SKM-1 treated with dmso at 0.1 percent for 144 hours (cell line): ENCODE data around the gene TSPAN9.

ENCODE experiments used
- DNase-seq: peaks from one replicate; lab custom pipeline; 2025; ENCODE audit not compliant: unreplicated experiment; lab: John Stamatoyannopoulos, UW

TSPAN9 gene

GRCh38 chr12:3138941-3139511 lies 61.8 kb downstream of the TSPAN9 start:
- DNase-seq = no peak

- DNase-seq = no peak
These were observed 62.6 kb downstream of the TSPAN9 start for GRCh38 chr12:3139760-3140159.

DNA sequence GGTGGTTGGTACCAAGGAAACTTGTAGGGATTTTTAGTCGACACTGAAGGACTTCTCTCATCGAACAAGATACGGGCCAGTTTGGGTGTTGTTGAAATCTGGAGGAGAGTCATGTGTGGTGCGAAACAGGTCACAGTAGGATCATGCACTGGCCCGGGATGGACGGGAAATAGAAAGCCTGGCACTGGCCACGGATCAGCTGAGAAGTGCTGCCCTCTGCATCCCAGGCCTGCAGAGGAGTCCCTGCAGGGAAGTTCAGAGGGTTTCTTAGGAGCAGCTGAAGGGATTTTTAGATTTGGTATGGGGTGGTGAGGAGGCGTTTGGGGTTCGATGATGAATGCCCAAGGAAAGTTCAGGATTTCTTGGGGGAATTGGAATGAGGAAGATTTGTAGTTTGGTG lies 63.1 kb downstream of the TSPAN9 start:
- no peak for DNase-seq

DNA sequence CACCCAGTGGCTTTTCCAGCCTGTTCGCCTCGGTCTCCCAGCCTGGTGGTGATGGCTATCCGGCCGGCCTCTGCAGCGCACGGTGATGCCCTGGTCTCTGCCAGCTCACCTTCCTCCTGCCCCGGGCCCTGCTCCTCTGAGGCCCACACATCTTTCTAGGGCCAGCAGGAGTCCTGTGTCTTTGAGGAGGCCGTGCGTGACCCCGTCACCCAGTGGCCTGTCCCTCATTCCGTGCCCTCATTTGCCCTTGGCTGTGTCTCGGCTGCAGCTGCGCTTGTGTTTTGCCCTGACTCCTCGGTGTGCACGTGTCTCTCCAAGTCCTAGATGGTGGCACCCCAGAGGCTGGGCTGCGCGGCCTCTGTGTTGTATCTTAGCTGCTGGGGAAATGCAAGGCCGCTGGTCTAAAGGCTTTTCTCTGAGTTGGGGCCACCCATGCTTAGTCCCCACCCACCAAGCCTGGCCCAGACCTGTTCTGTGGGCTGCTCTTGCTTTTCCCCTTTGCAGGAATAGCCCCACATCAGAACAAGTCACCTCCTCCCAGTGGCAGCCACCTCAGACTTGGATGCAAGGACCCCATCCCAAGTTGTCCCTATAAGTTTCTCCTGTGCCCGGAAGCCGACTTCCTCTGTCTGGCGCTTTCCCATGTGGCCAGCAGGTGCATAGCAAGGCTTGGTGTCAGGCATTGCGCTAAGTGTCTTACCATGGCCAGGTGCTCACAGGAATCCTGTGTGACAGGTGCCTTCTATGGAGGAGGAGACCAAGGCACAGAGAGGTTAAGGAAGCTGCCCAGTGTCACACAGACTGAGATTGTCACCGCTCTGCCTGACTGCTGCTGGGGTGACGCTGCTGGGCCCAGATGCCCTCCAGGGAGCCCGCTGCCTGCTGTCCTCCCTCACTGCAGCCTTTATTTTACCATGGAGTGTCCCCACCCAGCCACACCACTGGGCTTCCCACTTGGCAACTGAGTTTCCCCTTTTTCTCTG lies 64.5 kb downstream of the TSPAN9 start:
- DNase-seq = no peak

DNA sequence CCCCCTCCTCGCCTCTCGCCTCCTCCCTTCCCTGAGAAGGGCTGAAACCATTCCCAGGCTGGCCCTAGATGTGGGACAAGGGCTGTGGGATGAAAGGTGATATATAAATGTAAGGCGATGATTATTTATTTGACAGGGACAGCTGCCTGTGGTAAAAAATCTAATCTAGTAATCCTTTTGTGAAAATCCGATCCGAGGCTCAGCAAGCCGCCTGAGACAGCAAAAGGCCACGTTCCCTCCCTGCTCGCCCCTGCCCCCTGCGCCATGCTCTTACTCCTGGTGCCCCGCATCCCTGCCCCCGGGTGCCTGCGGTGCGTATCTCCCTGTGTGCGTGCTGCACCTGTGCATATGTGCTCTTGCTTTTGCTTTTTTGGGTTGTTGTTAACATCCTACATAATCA lies 65.2 kb downstream of the TSPAN9 start:
- DNase-seq = no peak

GRCh38 chr12:3144495-3144894 lies 67.3 kb downstream of the TSPAN9 start:
- no peak for DNase-seq

GRCh38 chr12:3145033-3145432 lies 67.9 kb downstream of the TSPAN9 start:
- no peak for DNase-seq

GRCh38 chr12:3145546-3146310 lies 68.5 kb downstream of the TSPAN9 start:
- no peak for DNase-seq

DNA sequence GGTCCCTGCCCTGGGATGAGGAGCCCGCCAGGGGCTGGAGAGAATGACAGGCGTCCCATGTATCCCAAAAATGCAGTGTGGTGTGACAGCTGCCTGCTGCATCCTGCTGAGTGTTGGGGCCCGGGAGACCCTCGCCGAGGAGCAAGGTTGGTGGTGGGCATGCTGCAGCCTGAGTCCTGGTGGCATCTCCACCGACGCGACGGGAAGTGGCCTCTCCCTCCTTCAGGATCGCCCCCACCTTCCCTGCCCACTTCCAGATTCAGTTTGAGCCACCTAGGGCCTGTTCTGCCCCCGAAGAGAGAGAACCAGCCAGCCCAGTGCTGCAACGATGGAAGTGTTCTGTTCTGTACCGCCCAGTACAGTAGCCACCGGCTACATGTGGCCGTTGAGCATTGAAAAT lies 70.1 kb downstream of the TSPAN9 start:
- no peak for DNase-seq

GRCh38 chr12:3148366-3149000 lies 71.3 kb downstream of the TSPAN9 start:
- DNase-seq = no peak

DNA sequence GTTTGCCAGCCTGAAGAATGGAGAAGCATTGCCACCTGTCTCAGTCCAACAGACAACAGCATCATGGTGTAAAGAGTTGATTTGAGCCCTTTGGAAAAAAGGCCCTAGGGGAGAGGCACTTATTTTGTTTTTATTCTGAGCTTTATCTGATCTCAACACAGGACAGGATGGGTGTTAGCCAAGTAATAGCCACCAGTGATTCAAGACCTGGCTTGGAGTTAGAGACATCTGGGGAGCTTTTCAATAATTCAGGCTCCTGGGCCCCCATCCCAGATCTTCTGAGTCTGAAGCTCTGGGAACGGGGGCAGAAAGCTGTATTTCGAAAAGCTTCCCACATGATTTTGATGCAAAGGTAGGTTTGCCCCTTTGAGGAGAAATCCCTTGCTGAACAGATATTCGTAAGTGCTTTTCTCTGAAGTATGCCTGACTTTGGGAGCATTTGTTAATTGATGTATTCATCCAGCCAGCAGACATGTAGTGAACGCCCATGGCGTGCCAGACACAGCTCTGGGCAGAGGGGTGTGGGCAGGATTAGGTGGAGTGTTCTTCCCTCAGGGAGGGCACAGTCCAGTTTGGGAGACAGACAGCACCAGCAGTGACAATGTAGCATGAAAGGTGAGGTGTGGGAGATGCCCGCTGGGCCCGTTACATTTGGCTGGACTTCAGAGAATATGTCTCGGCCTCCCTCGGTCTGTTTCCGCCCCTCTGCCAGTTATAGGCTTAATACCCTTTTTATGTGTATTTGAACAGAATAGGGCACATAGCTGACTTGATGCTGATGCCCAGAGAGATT lies 72.5 kb downstream of the TSPAN9 start:
- no peak for DNase-seq

GRCh38 chr12:3150308-3150670 lies 73.1 kb downstream of the TSPAN9 start:
- DNase-seq = no peak

DNA sequence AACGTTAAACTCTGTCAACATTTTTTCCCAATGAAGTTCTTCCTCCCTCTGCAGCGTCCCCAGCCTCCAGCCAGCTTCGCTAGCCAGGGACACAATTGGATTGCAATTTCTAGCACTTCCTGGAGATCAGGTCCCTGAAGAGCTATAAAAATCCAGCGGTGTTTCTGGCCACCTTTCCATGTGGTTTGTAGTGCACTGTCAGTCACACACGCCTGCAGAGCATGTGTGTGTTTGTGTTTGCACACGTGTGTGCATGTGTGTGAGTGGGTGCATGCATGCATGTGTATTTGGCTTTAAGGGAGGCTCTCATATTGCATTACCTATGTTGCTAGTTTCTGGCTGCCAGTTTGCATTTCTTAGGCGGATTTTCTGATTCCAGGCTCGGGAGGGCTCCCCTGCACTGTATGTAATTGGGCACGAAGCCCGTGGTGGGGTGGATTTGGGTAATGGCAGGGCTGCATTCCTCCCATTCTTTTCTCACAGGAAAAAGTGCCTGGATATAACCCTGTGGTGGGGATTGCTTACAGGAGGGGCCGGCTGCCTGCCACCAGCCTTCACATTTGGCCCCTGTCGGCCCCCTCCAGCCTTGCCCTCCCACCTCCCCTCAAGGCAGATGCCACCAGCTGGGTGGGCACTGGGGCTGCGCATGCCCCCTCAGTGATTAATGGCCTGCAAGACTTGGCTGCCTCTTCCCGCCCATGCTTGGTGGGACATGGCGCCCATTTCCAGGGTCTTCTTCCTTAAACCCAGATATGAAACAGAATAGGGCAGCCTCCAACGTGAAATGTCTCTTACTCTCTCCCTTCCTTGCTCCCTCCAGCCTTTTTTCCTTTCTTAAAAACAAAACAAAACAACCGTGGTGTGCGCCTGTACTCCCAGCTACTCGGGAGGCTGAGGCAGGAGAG lies 74.0 kb downstream of the TSPAN9 start:
- DNase-seq = no peak

GRCh38 chr12:3152011-3152511 lies 74.9 kb downstream of the TSPAN9 start:
- no peak for DNase-seq

GRCh38 chr12:3152892-3153291 lies 75.7 kb downstream of the TSPAN9 start:
- DNase-seq = no peak

GRCh38 chr12:3154006-3154405 lies 76.8 kb downstream of the TSPAN9 start:
- DNase-seq = no peak

- DNase-seq = no peak
These were observed 78.7 kb downstream of the TSPAN9 start for GRCh38 chr12:3155702-3156370.

DNA sequence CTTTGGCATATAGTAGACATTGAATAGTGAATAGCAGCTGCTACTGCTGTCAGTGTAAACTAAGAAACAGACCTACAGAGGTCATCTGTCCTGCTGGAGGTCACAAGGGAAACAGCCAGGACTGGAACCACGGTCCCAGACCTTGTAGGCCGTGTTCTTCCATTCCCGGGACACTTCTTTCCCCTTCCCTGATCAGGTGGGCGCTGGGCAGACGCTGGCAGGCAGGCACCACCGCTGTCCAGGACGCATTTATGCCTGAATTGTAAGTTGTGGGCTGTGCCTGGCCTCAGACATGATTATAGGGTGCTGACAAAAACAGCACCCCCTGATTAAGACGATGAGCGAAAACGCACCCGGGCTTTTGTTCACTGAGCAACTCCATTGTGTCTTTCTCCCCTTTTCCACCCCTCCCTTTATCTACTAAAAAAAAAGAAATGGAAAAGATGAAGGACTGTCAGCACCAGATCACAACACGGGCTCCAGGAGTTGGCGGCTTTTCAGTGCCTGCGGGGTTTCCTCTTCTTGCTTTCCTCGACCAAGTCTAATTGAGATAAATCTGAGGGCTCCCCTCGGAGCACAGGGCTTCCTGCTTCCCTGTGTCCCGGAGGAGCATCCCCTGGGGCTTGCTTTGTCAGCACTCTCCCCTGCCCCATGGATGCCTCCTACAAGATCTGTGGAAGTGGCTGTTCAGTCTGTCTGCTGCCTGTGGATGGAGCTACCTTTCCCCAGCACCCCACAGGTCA lies 80.6 kb downstream of the TSPAN9 start:
- no peak for DNase-seq
